Amygdala (tissue), 56 donors: ENCODE measurements around the gene TCTN1.
A peak's percentile ranks its signal among the peaks of the same experiment; 100 is the strongest.

Experiments
- DNase-seq, 56 donors: peaks; one replicate each; lab custom pipeline; 2025; lab: John Stamatoyannopoulos, UW

TCTN1 gene

DNA sequence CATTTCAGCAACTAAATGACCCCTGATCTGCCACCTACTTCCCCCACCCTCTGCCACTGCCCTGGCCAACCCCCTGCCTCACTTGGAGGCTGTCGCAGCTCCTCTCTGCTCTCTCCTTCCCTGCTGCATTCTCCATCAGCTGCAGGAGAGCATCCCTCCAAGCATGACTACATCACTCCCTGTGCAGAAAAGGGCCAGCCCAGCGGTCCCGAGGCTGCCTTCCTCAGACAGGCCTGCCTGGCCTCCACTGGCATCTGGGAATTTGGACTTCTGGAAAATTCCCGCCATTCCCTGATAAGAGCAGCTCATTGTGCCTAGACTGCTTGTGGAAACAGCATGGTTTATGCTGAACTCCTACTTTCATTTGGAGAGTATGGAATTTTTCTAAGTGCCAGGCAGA, 62.2 kb downstream of the TCTN1 start:
- no peak for DNase-seq

DNA sequence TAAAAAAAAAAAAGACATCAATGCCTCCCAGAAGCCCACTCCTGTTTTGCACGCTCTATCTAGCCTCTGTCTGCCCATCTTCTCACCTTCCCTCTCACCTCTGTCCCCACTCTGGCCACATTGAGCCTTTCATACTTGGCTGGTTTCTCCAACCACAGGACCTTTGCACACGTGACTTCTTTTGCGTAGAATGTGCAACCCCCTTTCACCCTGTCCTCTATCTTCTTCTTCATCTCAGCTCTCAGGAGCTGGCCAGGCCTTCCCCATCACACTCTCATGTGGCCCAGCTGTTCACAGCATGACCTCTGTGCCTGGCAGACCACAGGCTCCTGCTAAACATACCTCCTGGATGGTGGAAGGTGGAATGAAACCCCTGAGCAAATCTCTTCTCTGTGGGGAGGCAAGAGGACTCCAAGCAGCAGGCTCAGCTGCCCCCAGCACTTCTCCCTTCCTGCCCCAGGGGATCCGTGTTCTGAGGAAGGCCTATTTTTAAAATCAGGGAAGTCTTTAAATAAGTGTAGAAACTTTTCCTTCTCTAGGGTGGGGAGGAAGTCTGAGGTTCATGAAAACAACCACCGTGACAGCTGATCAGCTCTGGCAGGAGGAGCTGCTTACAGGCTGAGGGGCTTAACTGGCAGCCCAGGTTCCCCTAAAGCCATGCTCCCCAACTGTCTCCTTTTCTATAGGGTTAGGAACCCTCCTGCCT, 63.4 kb downstream of the TCTN1 start:
- DNase-seq: peak in 5 of 56 donors; percentile 14 to 36 (median 35)

DNA sequence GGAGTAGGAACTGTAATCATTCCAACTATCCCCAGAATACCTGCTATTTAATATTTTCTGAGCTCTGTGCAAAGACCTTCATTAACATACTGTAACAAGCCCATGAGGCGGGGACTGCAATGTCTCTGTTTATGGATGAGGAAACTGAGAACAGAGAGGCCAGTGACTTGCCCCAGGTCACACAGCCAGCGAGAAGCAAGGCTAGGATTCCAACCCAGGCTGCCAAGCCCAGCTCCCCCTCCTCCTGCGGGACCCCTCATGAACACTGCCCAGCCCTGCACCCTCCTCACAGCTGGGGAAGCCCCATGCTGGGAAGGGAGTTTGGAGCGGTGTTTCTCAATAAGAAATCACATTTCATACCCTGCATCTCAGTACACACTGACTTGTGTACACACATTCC, 64.1 kb downstream of the TCTN1 start:
- no peak for DNase-seq

DNA sequence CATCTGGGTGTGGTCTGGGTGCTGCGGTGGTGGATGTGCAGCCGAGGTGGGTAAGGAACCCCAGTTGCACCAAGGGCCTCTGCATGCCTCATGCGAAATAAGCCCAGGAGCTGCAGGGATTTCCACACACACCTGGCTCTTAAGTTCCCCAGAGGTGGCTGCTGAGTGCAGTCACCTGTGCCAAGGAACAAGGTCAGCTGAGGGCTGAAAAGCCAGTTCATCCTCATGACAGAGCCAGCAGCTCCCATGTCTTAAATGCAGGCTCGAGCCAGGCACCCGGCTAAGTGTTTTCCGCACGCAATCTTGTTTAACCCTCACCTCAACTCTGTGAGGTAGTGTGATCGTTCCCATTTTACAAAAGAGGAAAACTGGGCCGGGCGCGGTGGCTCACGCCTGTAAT, 65.3 kb downstream of the TCTN1 start:
- no peak for DNase-seq

DNA sequence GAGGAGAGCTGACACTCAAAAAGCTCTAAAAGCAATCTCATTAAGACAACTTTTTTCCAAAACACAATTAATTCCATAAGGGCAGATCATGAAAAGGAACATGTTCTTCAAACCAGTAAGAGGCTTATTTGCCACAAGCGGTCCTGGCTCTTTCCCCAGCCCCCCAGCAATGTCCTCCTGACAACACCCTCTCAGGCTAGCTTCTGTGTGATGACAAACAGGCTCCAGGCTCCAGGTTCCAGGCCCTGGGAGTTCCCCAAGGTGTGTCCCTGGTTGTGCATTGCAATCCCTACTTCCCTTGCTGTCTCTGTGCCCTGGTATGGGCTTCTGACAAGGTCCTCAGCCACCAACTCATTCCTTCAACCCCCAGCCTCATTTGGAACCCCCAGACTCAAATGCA, 66.1 kb downstream of the TCTN1 start:
- DNase-seq: no peak

DNA sequence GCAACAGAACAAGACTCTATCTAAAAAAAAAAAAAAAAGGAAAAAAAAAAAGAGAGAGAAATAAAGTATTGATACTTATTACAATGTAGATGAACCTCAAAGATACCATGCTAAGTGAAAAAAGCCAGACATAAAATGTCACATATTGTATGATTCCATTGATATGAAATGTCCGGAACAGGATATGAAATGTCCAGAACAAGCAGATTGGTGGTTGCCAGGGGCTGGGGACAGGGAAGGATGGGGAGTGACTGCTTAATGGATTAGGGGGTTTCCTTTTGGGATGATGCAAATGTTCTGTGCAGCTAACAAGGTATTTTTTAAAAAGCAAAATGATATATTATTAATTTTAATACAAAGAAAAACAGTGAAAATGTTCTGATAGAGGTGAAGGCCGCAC, 70.0 kb downstream of the TCTN1 start:
- DNase-seq: no peak

DNA sequence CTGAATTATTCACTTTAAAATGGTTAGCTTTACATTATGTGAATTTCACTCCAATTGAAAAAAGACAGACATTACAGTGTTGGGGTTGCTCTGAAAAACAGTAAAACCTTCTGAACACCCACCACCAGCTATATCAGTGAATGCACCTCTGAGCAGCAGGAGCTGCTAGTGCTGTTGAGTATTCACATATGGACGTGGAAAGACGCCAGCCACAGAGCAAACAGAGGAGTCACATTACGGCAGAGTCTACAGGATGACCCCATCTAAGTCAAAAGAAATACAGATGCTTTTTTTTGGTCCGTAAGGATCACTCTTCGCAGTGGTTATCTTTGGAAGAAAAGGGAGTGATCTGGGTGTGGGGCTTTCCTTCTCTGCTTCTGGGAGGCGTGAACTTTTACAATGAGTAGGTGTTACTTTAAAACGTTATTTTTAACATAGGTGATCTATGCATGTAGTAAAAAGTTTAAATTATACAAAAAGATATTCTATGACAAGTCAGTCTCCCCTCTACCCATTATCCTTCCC, 70.4 kb downstream of the TCTN1 start:
- DNase-seq: no peak

DNA sequence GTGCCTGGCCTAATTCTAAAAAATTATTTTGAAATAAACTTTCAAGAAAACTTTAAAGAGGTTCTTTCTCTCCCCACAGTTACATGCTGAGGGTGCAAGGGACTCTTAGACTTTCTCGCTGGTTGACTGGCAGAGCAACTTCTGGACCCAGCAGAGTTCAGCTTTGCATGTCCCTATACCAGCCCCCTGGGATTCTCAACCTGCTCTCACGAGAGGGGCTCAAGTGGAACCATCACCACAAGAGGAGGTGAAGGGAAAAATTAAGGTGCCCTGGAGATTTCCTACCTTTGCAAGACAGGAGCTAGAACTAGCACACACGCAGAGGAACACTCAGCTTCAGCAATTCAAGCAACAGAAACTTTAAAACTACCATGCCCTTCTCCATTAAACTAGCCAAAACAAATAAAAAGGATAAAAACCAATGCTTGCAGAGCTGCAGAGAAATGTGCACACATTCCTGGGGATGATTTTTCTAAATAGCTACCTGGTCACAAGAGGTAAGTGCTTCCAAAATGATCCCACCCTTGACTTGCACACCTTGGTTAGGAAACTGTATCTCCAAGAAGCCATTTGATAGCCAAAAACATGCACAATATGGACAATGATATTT, 72.5 kb downstream of the TCTN1 start:
- DNase-seq: no peak

DNA sequence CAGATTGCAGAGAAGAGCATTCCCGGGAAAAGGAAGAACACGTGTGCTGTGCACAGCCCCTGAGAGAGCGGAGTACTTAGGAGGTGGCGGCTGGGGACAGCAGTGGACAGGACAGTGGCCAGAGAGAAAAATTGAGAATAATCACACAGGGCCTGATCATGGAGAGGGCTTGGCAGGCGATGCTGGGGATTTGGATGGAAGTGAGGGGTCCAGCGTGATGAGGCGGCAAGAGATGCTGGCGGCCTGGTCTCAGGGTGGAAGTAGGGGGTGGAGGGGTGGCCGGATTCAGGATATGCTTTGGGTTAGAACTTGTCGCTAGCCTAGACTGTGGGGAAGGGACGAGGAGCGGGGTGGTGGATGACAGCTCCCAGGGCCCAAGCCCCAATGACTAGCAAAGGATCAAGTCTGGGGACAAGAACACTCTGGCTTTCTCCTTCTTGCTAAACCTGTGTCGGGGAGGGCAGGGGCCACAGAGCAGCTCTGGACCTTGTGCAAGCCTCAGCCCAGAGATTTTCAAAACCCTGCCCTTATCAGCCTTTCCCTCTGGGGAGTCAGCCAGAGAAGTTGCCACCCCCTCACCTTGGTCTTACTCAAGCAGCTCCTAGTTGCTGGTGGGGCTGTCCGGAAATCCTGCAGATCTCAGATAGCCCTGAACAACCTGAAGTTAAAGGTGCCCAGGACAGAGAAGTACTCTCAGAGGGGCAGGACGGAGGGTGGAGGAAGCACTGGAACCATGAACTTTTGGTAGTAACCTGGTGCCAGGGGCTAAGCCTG, 73.7 kb downstream of the TCTN1 start:
- no peak for DNase-seq

DNA sequence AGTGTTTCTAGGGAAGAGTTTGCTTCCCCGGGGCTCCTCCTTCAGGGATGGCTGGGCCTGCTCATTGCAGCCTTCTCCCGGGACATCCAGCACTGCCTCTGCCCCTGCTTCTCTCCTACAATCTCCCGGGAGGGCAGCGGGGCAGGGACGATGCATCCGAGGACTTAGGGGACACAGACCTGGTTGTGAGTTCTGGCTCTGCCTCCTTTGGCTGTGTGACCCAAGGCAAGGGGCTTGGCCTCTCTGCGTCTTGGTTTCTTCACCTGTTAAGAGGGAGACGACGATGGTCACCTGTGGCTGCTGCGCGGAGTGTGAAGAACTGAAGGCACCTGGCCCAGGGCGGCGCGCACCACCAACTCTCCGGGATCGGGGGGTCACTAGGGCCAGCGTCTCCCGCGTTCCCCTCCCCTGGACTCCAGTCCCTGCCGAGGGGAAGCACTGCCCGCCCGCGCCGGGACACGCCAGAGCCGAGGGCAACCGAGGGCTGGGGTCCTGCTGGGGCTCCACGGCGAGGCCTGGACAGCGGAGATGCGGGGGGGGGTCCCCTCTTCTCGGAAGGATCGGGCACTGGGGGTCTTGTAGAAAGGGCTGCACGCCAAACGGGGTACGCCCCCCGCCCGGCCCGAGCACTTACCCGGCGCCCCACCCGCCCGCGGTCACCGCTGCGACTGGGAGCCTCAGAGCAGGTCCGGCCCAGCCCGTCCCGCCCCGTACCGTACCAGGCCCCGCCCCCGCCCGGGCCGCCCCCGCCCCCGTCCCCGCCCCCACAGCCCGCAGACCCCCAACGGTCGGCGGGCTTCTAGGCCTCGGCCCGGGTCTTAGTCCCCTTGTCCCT, 74.7 kb downstream of the TCTN1 start, which contains the start of gene HVCN1:
TSS of gene HVCN1 (minus strand) at position 670 of the 835 bp plus-strand sequence. CDS start 5,870 bp downstream, outside the sequence.
- peak in 15 of 56 donors; percentile 15 to 55 (median 23) for DNase-seq

DNA sequence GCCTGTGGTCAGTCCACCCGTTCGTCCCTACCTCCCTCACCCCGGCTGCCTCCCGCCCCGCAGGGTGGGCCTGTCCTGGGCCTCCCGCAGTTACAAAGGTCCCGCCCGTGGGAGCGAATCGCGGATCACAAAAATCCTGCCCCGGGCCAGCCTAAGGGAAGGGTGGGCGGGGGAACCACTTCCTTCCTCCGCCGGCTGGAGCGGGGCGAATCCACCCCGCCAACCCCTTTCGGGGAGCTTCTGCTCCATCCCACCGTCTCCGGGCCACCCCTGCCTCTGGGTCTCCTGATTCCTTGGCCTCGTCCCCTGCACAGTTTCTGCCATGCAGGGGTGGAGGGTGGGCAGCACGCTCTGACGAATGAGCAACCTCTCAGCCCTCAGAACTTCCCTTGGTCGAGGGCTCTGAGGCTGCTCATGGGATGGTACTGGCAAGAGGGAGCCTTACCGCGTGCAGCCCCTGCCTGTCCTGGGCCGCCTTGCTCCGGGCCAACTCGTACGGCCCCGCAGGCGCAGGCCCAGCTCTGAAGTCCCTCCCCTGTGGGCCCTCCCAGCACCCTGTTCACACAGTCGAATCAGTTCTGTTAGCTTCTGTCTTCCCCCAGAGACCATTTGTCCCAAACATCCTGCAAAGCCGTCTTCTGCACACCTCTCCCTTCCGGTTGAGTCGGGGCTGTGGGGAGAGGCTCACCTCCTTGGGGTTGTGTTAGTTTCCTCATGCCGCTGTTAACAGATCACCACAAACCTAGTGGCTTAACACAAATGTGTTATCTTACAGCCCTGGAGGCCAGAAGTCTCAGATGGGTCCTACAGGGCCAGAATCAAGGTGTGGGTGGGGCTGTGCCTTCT, 75.6 kb downstream of the TCTN1 start:
- peak in 11 of 56 donors; percentile 6 to 48 (median 25) for DNase-seq

DNA sequence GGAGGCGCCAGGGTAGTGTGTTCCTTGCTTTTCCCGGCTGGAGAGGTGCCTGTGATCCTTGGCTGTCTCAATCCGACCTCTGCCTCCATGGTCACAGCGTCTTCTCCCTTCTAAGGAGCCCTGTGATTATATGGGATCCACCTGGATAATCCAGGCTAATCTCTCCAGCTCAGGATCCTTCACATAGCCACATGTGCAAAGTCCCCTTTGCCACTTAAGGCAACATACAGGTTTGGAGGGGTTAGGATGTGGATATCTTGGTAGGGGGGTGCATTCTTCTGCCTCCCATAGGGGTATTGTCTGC, 76.2 kb downstream of the TCTN1 start:
- no peak for DNase-seq

DNA sequence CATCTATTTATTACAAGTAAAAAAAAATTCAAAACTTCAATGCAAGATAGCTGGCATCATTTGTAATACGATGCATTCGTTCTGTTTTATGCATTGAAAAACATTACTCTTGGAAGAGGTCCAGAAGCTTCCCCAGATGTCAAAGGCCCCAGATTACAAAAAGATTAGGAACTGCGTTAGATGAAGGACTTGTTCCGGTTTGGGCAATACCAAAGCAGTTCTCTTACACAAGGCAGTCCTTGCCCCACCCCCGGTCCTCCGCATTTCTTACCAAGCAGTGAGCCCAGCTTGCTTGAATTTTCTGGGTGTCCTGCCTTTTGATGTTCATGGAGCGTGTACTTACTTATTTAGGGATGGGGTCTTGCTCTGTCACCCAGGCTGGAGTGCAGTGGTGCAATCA, 79.8 kb downstream of the TCTN1 start:
- DNase-seq: peak in 9 of 56 donors; percentile 3 to 44 (median 8)

DNA sequence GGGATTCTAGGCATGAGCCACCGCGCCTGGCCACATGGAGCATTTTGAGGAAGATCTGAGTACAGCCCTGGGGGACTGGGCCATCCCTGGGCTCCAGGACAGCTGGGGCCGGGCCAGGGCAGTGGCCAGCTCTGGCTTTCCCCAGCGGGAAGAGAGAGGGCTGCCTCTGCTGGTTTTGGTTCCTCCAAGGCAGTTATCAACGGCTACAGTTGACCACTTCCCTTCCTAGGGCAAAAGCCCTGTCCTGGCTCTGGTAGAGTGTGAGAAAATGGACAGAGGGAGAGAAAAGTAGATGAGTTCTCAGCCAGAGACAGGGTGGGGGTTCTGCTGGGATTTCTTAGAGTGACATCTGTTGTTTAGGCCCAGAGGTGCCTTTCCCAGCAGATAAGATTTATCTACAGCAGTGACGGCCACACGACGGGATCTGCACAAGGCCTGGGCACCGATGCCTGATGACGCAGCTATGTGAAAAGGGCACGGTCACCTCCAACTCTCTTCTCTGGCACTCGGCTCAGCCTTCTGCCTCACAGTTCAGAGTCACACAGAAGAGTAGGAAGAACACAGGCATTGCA, 80.5 kb downstream of the TCTN1 start:
- peak in 25 of 56 donors; percentile 3 to 63 (median 16) for DNase-seq

DNA sequence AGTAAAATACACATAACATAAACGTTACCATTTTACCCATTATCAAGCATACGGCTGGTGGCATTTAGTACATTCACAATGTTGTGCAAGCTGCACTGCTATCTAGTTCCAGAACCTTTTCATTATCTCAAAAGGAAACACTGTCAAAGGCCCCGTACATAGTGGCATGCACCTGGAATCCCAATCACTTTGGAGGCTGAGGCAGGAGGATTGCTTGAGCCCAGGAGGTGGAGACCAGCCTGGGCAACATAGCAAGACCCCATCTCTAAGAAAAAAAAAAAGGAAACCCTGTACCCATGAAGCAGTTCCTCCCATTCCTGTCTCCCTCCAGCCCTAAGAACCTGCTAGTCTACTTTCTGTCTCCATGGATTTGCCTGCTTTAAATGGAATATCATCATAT, 82.4 kb downstream of the TCTN1 start:
- DNase-seq: no peak

DNA sequence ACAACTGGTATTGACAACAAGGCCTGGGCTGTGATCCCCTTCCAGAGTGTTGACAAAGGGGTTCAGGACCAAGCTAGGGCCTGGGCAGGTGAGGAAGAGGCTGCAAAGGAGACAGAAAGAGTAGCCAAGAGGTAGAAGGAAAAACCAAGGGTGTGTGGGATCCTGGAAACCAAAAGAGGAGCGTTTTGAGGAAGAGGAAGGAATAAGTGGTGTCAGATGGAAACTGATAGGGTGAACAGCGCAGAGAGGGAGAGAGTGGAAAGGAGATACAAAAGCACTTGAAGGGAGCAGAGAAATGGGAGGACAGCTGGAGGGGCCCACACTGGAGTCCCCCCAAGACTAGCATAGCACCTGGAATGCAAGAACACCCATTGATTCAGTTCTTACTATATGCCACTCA, 83.3 kb downstream of the TCTN1 start:
- no peak for DNase-seq

DNA sequence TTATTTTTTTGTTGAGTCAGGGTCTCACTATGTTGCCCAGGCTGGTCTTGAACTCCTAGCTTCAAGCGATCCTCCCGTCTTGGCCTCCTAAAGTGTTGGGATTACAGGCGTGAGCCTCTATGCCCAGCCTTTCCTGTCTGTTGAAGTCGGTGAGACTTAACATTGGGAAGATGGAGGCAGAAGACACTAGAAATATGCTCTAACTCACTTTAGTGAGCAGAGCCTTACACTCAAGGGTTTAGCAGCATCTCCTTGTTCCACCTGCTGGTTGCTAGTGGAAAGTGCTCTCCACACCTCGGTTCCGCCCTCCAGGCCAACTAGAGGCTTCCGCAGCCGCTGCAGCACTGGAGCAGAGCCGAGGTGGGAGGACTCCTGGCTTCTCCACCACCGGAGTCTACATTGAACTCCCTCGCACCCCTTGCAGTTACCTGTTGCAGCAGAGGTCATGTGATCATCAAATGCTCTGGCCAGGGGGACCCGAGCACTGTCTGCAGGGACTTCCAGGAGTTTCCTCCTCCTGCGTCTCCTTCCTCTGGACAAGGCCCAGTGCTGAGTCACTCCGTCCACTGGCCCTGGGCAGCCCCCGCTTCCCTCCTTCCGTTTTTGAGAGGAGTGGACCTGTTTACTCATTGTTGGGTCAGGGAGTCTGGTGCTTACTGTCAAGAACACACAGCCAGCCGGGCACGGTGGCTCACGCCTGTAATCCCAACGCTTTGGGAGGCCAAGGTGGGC, 84.4 kb downstream of the TCTN1 start:
- DNase-seq: peak in 34 of 56 donors; percentile 5 to 69 (median 38)
